ENCODE results near the gene BRF1.

The BRF1 gene

GRCh38 chr14:105161964-105162668, 138.7 kb downstream of the BRF1 start:
- DNase-seq (ENCODE audit: low read depth in 2 of 3, low spot score in 1 of 3), result no peak

DNA sequence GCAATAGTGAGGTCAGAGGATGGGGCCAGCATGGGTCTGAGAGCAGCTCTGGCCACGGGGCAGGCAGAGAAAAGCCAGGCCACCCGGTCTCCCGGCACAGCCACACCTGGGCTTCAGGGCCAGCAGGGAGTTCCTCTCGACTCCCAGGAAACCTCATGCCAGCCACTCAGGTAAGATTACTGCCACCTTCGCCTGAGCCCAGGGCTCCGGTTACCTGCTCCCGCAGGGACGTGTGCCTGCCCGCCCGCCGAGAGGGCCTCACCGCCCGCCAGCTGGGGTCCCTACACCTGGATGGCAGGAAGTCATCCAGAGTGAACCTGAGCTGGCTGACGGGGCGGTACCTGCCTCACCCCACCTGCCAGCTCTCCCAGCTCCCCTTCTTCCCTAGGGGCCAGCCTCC, 139.5 kb downstream of the BRF1 start:
- DNase-seq (ENCODE audit: low read depth in 2 of 3, low spot score in 1 of 3), result no peak

GRCh38 chr14:105160776-105161175, 140.0 kb downstream of the BRF1 start:
- no peak for DNase-seq (ENCODE audit: low read depth in 2 of 3, low spot score in 1 of 3)

GRCh38 chr14:105159344-105159743, 141.5 kb downstream of the BRF1 start:
- DNase-seq (ENCODE audit: low read depth in 2 of 3, low spot score in 1 of 3), result no peak

Data from stimulated activated CD4-positive, alpha-beta T cell treated with anti-CD3 and anti-CD28 coated beads, Interleukin-12 subunit alpha, Interleukin-12 subunit beta, amount 100 ng/mL, for 48 hours (primary cell).